ENCODE data around the gene UTF1.
"Not testable (repeated sequence)": the region's sequence is repeated elsewhere in the genome, so short reads cannot be mapped to it uniquely, and the experiment has no call there.

The UTF1 gene

GRCh38 chr10:133209641-133210040, 20.4 kb upstream of the UTF1 start:
- DNase-seq (ENCODE audit: low spot score): no peak

DNA sequence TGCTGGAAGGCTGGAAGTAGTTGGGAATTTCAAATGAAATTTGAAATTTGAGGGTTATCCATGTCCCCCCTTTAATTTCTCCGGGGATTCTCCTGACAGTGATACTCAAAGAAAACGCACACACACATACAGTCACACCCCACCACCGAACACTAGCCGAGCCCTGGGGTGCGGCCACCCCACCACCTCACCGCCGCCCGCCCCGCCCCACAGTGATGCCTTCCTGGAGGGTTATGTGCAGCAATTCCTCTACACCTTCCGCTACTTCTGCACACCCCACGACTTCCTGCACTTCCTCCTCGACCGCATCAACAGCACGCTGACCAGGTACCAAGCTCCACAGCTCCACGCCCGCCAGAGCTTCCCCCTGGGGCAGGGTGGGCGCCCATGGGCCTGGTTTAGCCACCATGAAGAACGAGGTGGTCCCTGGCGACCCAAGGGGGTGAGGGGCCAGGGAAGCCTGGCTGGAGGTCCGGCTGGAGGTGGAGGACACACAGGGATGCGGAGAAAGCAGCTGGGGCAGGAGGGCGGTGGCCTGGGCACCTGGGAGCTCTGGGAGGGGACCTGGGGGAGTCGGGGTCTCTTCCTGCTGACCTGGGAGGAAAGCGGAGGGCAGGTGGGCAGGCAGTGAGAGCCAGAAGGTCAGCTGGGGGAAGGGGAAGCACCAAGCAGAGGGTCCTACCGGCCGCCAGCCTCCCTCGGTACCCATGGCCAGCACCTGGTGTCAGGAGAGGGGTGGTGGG, 19.4 kb upstream of the UTF1 start:
- DNase-seq (ENCODE audit: low spot score): no peak

DNA sequence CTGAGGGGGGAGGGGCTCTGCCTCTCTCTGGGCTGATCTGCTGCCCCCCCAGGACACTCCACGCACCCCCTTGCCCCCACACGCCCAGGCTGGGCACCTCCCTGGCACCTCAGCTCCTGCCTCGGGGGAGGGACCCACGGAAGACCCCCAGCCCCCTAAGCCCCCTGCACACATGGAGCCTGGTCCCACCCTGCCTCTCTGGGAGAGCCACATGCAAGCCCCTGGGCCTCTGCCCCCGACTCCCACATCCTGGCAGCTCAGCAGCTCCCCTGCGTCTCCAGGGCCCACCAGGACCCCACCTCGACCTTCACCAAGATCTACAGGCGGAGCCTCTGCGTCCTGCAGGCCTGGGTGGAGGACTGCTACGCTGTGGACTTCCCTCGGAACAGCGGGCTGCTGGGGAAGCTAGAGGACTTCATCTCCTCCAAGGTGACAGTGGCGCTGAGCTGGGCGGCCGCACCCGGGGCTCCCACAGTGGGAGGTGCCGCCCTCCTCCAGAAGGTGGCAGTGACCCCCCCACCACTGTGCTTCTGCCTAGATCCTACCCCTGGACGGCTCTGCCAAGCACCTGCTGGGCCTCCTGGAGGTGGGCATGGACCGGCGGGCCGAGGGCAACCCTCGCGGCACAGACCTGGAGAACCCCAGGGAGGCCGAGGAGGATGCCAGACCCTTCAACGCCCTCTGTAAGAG, 18.7 kb upstream of the UTF1 start:
- no peak for DNase-seq (ENCODE audit: low spot score)

DNA sequence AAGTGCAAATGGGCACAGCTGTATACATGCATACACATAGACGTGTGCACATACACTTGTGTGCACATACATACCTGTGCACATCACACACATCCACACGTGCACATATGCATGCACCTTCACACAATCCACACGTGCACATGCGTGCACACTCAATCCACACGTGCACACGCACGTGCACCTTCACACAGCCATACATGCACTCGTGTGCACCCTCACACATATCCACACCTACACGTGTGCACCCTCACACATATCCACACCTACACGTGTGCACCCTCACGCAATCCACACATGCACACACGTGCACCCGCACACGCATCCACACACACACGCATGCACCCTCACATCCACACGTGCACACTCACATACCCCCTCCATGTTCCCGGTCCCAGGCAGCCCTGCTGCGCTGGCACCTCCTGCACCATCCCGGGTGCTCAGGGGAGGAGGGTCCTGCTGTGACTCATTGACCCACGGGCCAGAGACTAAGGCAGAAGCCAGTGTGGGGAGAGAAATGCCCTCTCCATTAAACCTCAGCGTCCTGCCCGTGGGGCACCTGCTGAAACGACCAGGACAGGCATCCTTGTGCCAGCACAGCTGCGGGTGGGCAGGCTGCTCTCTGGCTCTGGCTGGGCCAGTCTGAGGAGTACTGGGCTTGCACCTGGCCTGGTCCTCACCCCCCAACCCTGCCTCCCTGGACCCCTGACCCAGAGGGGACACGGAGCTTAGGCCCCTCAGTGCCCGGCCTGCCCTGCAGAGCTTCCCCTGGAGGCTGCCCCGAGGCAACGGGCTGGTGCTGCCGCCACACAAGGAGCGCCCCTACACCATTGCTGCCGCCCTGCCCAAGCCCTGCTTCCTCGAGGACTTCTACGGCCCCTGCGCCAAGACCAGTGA, 17.8 kb upstream of the UTF1 start:
- DNase-seq (ENCODE audit: low spot score): no peak

- DNase-seq (ENCODE audit: low spot score): no peak
Observed at GRCh38 chr10:133212853-133213494, 17.0 kb upstream of the UTF1 start.

DNA sequence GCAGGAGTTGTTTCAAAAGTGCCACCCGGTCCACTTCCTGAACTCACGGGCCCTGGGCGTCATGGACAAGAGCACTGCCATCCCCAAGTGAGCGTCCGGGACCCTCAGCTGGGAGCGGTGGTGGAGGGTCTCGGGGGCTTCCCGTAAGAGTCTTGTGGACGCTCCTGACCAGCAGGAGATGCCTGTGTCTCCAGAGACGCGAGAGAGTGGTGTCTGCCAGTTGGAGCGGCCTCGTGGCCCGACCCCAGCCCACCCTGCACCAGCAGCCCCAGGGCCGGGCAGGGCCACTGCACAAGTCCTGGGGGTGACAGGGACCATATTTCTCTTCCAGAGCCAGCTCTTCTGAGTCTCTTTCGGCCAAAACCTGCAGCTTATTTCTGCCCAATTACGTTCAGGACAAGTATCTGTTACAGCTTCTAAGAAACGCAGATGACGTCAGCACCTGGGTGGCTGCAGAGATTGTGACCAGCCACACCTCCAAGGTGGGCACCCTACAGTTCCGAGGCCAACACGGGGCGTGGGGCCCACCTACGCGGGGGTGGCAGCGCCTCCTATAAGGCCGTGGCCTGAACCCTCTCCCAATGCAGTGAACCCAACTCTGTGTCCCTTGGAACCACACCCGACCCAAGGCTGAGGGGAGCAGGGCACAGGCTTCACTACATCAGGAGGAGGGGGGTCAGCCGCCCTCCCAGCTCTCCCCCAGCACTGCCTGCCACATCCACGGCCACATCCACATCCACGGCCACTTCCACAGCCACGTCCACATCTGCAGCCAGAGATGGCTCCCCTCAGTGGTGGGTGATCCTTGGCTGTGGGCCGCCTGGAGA, 16.2 kb upstream of the UTF1 start:
- DNase-seq (ENCODE audit: low spot score): no peak

GRCh38 chr10:133214468-133215410, 15.3 kb upstream of the UTF1 start:
- DNase-seq (ENCODE audit: low spot score): no peak

DNA sequence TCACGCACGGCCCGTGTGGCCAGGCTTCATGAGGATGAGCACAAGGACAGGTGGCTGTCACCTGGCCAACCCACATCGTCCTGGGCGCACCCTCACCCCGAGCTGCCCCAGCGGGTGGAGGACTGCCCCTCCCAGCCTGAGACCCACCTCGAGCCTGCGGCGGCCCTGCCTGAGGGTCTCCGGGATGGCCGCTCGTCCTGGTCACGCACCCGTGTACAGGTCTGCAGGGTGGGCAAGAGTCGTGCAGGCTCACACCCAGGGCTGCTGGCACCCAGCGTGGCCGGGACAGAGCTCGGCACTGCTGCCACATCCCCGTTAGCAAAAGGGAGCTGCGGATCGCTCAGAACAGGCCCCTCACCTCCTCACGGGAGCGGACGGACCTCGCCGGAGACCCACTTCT, 14.4 kb upstream of the UTF1 start:
- no peak for DNase-seq (ENCODE audit: low spot score)

- DNase-seq (ENCODE audit: low spot score): no peak
Observed at GRCh38 chr10:133216776-133217175, 13.2 kb upstream of the UTF1 start.

DNA sequence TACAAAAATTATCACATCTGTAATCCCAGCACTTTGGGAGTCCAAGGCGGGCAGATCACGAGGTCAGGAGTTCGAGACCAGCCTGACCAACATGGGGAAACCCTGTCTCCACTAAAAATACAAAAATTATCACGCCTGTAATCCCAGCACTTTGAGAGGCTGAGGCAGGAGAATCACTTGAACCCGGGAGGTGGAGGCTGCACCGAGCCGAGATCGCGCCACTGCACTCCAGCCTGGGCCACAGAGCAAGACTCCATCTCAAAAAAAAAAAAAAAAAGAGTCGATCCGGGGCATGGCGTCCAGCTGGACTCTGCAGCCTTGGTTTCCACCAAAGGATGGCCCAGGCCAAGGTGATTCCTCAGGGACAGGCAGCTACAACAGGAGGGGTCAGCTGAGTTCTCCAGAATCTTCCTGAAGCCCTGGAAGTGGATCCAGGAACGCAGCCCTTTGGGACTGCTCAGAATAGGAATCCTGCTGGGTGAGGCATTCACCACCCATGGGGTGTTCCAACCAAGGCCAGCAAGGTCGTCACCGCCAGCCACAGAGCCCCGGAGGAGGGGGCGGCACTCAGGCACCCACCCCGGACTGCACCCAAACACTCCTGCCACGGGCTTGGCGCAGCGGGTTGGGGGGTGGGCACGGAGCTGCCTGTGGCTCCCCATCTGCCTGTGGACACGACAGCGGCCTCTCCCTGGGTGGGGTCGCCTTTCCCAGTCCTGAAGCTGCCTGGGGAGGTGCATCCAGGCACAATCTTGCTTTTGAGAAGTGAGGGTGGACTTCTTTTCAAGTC, 12.0 kb upstream of the UTF1 start:
- no peak for DNase-seq (ENCODE audit: low spot score)

- DNase-seq (ENCODE audit: low spot score): no peak
Observed at GRCh38 chr10:133218891-133219290, 11.1 kb upstream of the UTF1 start.

GRCh38 chr10:133219782-133220181, 10.2 kb upstream of the UTF1 start:
- DNase-seq (ENCODE audit: low spot score): no peak

DNA sequence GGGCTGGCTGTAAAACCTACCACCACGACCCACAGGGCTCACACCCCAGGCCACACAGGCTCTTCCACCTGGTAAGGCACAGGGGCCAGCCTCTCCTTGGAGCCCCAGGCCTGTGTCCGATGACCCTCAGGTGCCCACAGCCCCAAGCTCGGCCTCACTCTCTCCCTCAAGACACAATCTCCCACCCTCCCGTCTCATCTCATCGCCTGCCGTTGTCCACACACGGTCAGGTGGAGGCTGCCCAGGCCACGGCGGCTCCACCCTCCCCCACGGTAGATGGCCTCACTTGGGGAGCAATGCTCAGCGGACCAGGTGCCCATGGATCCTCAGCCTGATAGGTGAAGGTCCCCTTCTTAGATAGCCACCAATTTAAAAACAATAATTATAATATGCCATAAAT, 8.7 kb upstream of the UTF1 start:
- DNase-seq (ENCODE audit: low spot score): no peak

DNA sequence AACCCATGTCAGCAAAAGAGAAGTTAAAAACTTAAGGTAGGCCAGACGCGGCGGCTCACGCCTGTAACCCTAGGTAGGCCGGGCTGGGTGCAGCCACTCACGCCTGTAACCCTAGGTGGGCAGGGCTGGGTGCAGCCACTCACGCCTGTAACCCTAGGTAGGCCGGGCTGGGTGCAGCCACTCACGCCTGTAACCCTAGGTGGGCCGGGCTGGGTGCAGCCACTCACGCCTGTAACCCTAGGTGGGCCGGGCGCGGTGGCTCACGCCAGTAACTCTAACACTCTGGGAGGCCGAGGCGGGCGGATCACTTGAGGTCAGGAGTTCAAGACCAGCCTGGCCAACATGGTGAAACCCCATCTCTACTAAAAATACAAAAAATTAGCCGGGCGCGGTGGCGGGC, 8.3 kb upstream of the UTF1 start:
- not testable (repeated sequence) for DNase-seq (ENCODE audit: low spot score)

DNA sequence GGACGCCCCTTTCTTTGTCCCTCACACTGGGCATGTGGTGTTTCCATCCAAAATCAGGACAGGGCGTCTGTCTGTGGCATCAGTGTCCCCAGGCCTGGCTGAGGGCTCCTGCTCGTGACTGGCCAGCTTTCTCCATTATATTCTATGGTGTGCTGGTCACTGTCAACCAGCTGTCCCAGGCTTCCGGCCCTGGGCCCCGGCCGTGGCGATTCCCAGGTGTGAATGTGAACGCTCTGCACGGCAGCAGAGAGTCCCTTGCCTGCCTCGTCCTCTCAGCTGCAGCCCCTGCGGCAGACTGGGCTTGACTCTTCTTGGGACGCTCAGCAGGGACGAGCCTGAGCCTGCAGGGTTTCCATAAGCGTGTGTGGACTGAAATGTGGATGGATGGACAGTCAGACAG, 5.9 kb upstream of the UTF1 start:
- DNase-seq (ENCODE audit: low spot score): no peak

DNA sequence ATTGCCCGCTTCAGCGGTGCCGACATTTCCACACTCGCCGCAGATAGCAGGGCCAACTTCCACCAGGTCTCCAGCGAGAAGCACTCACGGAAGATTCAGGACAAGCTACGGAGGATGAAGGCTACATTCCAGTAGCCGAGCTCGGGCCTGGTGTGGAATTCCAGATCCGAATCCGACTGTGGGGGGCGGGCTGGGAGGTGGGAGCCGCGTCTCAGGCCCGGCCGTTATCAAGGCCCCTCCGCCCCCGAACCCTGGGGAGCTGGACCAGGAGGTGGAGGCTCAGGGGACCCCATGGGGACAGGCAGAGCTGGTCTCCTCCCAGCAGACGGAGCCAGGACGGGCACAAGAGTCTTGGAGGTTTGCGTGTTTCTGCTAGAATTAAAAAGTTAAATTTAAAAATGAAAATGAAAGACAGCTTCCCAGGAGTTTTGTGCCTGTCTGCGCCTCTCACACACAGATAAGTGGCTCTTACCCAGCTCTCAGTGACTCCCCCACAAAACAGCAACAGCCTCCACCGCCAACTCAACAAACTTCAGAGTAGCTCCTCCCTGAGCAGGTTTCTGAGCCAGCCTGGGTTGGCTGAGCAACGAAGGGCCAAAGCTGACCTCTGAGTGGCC, 5.2 kb upstream of the UTF1 start:
- DNase-seq (ENCODE audit: low spot score): no peak

DNA sequence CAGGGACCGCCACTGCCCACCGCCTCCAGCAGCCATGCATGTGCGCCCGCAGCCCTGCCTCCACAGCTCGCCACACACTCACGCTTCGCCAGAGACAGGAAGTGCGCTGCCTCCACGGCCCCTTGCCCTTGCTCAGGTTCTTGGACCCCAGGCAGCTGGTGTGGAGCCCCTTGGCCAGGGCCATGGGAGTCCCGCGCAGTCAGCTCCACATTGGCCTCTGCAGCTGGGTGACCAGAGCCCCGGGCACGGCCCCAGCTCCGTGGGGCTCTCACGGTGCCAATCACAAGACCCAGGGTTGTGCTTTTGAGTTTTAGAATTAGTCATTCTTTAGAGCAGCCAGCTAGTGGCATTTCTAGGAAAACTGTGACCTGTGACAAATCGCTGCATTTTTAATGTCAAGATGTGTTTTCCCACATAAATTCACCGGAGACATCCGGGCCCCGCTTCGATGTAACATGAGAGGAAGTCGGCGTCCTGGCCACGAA, 4.3 kb upstream of the UTF1 start:
- no peak for DNase-seq (ENCODE audit: low spot score)

GRCh38 chr10:133226251-133226808, 3.7 kb upstream of the UTF1 start:
- DNase-seq (ENCODE audit: low spot score): no peak
